Measurements from ENCODE around the gene CARS2. TPM values are rescaled to one million over a fixed set of nuclear protein-coding genes. Genes with fewer than 3 reads are reported as not detected.
"Not testable (repeated sequence)": the region's sequence is repeated elsewhere in the genome, so short reads cannot be mapped to it uniquely, and the experiment has no call there.

The CARS2 gene
- polyA plus RNA-seq, 3 donors from 2014 or later, result 40.8 to 54.5 (median 40.8) TPM

- H3K4me1 Mint-ChIP-seq, result peaks cover 0 to 5% of the 10 kb centered on the region in 2 donors
- no peak for DNase-seq
- no peak overlapping the region for H3K27ac Mint-ChIP-seq
- H3K9me3 Mint-ChIP-seq, result no peaks in the 10 kb centered on the region
- H3K4me3 Mint-ChIP-seq, result no peak overlapping the region
- H3K27me3 Mint-ChIP-seq (ENCODE audit: low read depth in 3 of 3), result peaks cover 0 to 2% (median 0%) of the 10 kb centered on the region in 3 donors
- H3K36me3 Mint-ChIP-seq, result peaks cover 9 to 24% (median 17%) of the 10 kb centered on the region in 3 donors
These were observed 21.4 kb downstream of the CARS2 start for GRCh38 chr13:110684388-110685056.

- Mint-ChIP-seq H3K4me1 (peaks cover 0 to 5% of the 10 kb centered on the region in 2 donors), H3K9me3 (no peaks in the 10 kb centered on the region), H3K27me3 (ENCODE audit: low read depth in 3 of 3) (peaks cover 0 to 2% (median 0%) of the 10 kb centered on the region in 3 donors), H3K36me3 (peaks cover 9 to 26% (median 17%) of the 10 kb centered on the region in 3 donors), H3K27ac (no peak overlapping the region), H3K4me3 (no peak overlapping the region)
- DNase-seq, result no peak
These were observed 22.0 kb downstream of the CARS2 start for GRCh38 chr13:110683921-110684320.

- Mint-ChIP-seq H3K4me3 (no peak overlapping the region), H3K27me3 (ENCODE audit: low read depth in 3 of 3) (peaks cover 0 to 2% (median 0%) of the 10 kb centered on the region in 3 donors), H3K27ac (peak overlapping the region in 1 of 6 donors; percentile 11), H3K9me3 (no peaks in the 10 kb centered on the region), H3K36me3 (peaks cover 9 to 32% (median 23%) of the 10 kb centered on the region in 3 donors), H3K4me1 (peaks cover 1 to 8% of the 10 kb centered on the region in 2 donors)
- DNase-seq, result no peak
These were observed 22.6 kb downstream of the CARS2 start for GRCh38 chr13:110683203-110683883.

- DNase-seq, result no peak
- peaks cover 9 to 37% (median 27%) of the 10 kb centered on the region in 3 donors for H3K36me3 Mint-ChIP-seq
- peaks cover 1 to 14% of the 10 kb centered on the region in 2 donors for H3K4me1 Mint-ChIP-seq
- H3K4me3 Mint-ChIP-seq, result no peak overlapping the region
- no peak overlapping the region for H3K27ac Mint-ChIP-seq
- H3K27me3 Mint-ChIP-seq (ENCODE audit: low read depth in 3 of 3), result peaks cover 0 to 2% (median 0%) of the 10 kb centered on the region in 3 donors
- H3K9me3 Mint-ChIP-seq, result no peaks in the 10 kb centered on the region
These were observed 23.2 kb downstream of the CARS2 start for GRCh38 chr13:110682746-110683145.

DNA sequence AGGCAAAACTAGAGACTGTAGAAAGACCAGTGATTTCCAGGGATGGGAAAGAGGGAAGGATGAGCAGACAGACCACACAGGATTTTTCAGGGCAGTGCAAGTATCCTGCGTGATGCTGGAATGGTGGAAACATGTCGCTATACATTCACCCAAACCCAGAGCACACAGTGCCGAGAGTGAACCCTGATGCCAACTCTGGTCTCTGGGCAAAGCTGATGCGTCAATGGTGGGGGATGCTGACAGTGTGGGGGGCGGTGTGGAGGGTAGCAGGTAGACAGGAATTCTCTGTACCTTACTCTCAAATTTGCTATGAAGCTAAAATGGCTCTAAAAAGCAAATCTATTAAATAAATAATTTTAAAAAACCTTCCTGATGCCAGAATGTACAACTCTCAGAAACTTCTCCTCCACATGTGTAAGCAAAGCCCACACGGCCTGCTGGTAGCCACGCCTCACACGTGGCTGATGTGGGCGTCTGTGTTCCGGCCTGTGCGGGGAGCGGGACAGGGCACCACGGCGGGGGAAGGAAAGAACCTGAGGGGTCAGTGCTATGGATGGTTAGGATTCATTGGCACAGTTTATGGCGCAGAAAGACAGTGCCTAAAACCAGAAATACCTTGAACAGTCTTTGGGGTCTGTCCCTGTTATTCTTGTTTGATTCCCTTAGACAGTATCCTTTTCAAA lies 23.9 kb downstream of the CARS2 start:
- Mint-ChIP-seq H3K4me3 (no peak overlapping the region), H3K4me1 (peaks cover 6 to 18% of the 10 kb centered on the region in 2 donors), H3K27ac (peak overlapping the region in 1 of 6 donors; percentile 52), H3K36me3 (peaks cover 9 to 36% (median 27%) of the 10 kb centered on the region in 3 donors), H3K9me3 (no peaks in the 10 kb centered on the region), H3K27me3 (ENCODE audit: low read depth in 3 of 3) (peaks cover 3 to 7% (median 4%) of the 10 kb centered on the region in 3 donors)
- no peak for DNase-seq

- DNase-seq, result no peak
- Mint-ChIP-seq H3K4me1 (peaks cover 17 to 30% of the 10 kb centered on the region in 2 donors), H3K9me3 (no peaks in the 10 kb centered on the region), H3K27ac (peak overlapping the region in 1 of 6 donors; percentile 12), H3K27me3 (ENCODE audit: low read depth in 3 of 3) (peaks cover 8 to 16% (median 8%) of the 10 kb centered on the region in 3 donors), H3K4me3 (no peak overlapping the region), H3K36me3 (peaks cover 9 to 36% (median 27%) of the 10 kb centered on the region in 3 donors)
These were observed 25.1 kb downstream of the CARS2 start for GRCh38 chr13:110680852-110681251.

GRCh38 chr13:110677731-110678545 lies 28.0 kb downstream of the CARS2 start:
- no peaks in the 10 kb centered on the region for H3K9me3 Mint-ChIP-seq
- peaks cover 8 to 16% (median 8%) of the 10 kb centered on the region in 3 donors for H3K27me3 Mint-ChIP-seq (ENCODE audit: low read depth in 3 of 3)
- DNase-seq, result peak; percentile 52 to 61 (median 55)
- H3K4me3 Mint-ChIP-seq, result peak overlapping the region in 2 of 5 donors; percentile 0 to 17
- H3K4me1 Mint-ChIP-seq, result peaks cover 18 to 32% of the 10 kb centered on the region in 2 donors
- H3K27ac Mint-ChIP-seq, result peak overlapping the region; percentile 12 to 83 (median 64)
- H3K36me3 Mint-ChIP-seq, result peaks cover 9 to 43% (median 22%) of the 10 kb centered on the region in 3 donors

GRCh38 chr13:110676595-110677587 lies 29.0 kb downstream of the CARS2 start:
- Mint-ChIP-seq H3K4me1 (peaks cover 22 to 42% of the 10 kb centered on the region in 2 donors), H3K4me3 (peak overlapping the region; percentile 5 to 82 (median 74))
- DNase-seq, result peak; percentile 61 to 72 (median 62)

GRCh38 chr13:110669814-110670213 lies 36.1 kb downstream of the CARS2 start:
- not testable (repeated sequence) for H3K27me3 Mint-ChIP-seq (ENCODE audit: low read depth in 3 of 3); H3K4me3 Mint-ChIP-seq; DNase-seq; H3K27ac Mint-ChIP-seq; H3K9me3 Mint-ChIP-seq
- H3K4me1 Mint-ChIP-seq, result peaks cover 4 to 23% of the 10 kb centered on the region in 2 donors
- peaks cover 12 to 61% (median 32%) of the 10 kb centered on the region in 3 donors for H3K36me3 Mint-ChIP-seq

More at GRCh38 chr13:110676595-110677587, 29.0 kb downstream of the CARS2 start:
- Mint-ChIP-seq H3K27ac (peak overlapping the region; percentile 73 to 96 (median 90)), H3K9me3 (no peaks in the 10 kb centered on the region), H3K27me3 (ENCODE audit: low read depth in 3 of 3) (peaks cover 8 to 16% (median 8%) of the 10 kb centered on the region in 3 donors), H3K36me3 (peaks cover 13 to 42% (median 18%) of the 10 kb centered on the region in 3 donors)

DNA sequence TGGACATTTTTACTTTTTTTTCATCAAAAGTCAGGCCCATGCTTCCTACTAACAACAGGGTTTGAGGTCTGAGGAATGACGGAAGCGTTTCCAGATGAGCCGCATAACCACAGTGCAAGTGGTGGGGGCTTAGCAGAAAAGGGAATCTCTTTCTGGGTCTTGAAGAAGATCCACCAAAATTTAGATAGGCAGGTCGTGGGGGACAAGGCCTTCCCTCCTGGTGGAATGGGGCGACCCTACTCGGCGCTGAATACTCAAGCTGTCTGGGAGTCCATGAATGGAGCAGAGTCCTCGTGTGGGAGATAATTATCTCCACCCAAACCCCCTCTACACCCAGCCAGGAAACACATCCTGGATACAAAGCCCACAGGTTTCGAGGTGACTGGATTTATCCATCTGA lies 36.9 kb downstream of the CARS2 start:
- peaks cover 0 to 3% (median 0%) of the 10 kb centered on the region in 3 donors for H3K27me3 Mint-ChIP-seq (ENCODE audit: low read depth in 3 of 3)
- H3K4me1 Mint-ChIP-seq, result peaks cover 4 to 23% of the 10 kb centered on the region in 2 donors
- H3K9me3 Mint-ChIP-seq, result no peaks in the 10 kb centered on the region
- H3K27ac Mint-ChIP-seq, result no peak overlapping the region
- no peak overlapping the region for H3K4me3 Mint-ChIP-seq
- H3K36me3 Mint-ChIP-seq, result peaks cover 12 to 55% (median 27%) of the 10 kb centered on the region in 3 donors
- DNase-seq, result no peak

- no peak overlapping the region for H3K4me3 Mint-ChIP-seq
- H3K9me3 Mint-ChIP-seq, result no peaks in the 10 kb centered on the region
- no peak for DNase-seq
- peaks cover 0 to 3% (median 0%) of the 10 kb centered on the region in 3 donors for H3K27me3 Mint-ChIP-seq (ENCODE audit: low read depth in 3 of 3)
- no peak overlapping the region for H3K27ac Mint-ChIP-seq
- H3K4me1 Mint-ChIP-seq, result peaks cover 0 to 6% of the 10 kb centered on the region in 2 donors
- peaks cover 22 to 70% (median 37%) of the 10 kb centered on the region in 3 donors for H3K36me3 Mint-ChIP-seq
These were observed 39.7 kb downstream of the CARS2 start for GRCh38 chr13:110666255-110666533.
